GM06990 (cell line): Measurements from ENCODE around the gene TBCD.

Experiments used
- DNase-seq: peaks from one replicate; pipeline ENCODE4 v3.0.0-alpha.2; 2011; ENCODE audit not compliant: insufficient read length; ENCODE audit errors: extremely low read depth
- H3K27me3 ChIP-seq: replicated peaks from 2 replicates; pipeline ENCODE4 v1.6.0; 2011; ENCODE audit warnings: low read length; ENCODE audit not compliant: control insufficient read depth, insufficient read depth
- H3K36me3 ChIP-seq: 2 replicates; pipeline ENCODE4 v1.5.1; 2011; ENCODE audit warnings: low read length; ENCODE audit not compliant: control insufficient read depth, insufficient read depth
- H3K4me3 ChIP-seq: replicated peaks from 2 replicates; pipeline ENCODE4 v1.5.1; 2011; ENCODE audit warnings: low read depth, mild to moderate bottlenecking, control low read depth, low read length
- TF ChIP-seq, protein P1 (sequence below): IDR thresholded peaks from 2 replicates; pipeline ENCODE4 v1.5.1; 2011; ENCODE audit warnings: low read length, control low read depth, mild to moderate bottlenecking, inconsistent platforms; ENCODE audit not compliant: insufficient read depth, poor library complexity, severe bottlenecking

TBCD gene

GRCh38 chr17:82815354-82815753 lies 63.5 kb downstream of the TBCD start:
- H3K4me3 ChIP-seq: no peak overlapping the region
- H3K27me3 ChIP-seq: no peaks in the 10 kb centered on the region
- TF ChIP-seq, protein P1, sequence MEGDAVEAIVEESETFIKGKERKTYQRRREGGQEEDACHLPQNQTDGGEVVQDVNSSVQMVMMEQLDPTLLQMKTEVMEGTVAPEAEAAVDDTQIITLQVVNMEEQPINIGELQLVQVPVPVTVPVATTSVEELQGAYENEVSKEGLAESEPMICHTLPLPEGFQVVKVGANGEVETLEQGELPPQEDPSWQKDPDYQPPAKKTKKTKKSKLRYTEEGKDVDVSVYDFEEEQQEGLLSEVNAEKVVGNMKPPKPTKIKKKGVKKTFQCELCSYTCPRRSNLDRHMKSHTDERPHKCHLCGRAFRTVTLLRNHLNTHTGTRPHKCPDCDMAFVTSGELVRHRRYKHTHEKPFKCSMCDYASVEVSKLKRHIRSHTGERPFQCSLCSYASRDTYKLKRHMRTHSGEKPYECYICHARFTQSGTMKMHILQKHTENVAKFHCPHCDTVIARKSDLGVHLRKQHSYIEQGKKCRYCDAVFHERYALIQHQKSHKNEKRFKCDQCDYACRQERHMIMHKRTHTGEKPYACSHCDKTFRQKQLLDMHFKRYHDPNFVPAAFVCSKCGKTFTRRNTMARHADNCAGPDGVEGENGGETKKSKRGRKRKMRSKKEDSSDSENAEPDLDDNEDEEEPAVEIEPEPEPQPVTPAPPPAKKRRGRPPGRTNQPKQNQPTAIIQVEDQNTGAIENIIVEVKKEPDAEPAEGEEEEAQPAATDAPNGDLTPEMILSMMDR: no peak
- DNase-seq: no peak
- peaks cover 8% of the 10 kb centered on the region for H3K36me3 ChIP-seq

DNA sequence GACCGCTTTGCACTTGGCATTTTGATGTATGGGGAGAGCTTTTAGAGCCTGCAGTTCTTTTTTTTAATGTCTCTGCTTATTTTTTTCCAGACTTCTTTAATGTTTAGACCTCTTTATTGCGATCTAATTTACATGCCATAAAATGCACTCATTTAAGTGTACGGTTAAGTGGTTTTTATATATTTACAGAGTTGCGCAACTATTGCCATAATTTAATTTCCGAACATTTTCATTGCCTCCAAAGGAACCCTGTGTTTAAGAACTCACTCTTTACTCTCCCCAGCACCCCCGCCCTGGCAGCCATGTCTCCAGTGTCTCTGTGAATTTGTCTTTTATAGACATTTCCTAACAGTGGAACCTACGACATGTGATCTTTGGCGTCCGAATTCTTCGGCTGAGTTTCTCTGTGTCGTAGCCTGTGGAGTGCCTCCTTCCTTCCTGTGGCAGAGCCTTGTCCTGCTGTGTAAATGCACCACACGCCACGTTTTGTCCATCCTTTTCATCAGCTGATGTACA lies 64.0 kb downstream of the TBCD start:
- TF ChIP-seq, protein P1: no peak
- Histone ChIP-seq H3K36me3 (peaks cover 6% of the 10 kb centered on the region), H3K4me3 (no peak overlapping the region), H3K27me3 (no peaks in the 10 kb centered on the region)
- no peak for DNase-seq

DNA sequence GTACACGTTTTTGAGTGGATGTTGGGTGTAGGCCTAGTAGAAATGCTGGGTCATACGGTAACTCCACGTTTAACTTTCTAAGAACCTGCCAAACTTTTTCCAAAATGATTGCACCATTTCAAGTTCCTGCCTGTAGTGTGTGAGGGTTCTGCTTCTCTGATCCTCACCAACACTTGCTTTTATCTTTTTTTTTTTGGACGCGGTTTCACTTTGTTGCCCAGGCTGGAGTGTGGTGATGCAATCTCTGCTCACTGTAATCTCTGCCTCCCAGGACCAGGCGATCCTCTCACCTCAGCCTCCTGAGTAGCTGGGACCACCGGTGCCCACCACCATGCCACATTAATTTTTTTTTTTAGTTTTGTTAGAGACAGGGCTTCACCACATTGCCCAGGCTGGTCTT lies 64.5 kb downstream of the TBCD start:
- TF ChIP-seq, protein P1: no peak
- Histone ChIP-seq H3K4me3 (no peak overlapping the region), H3K36me3 (peaks cover 6% of the 10 kb centered on the region), H3K27me3 (no peaks in the 10 kb centered on the region)
- DNase-seq: no peak

- H3K27me3 ChIP-seq: no peaks in the 10 kb centered on the region
- H3K36me3 ChIP-seq: peaks cover 6% of the 10 kb centered on the region
- no peak overlapping the region for H3K4me3 ChIP-seq
- TF ChIP-seq, protein P1: no peak
- DNase-seq: no peak
Observed at GRCh38 chr17:82817947-82818346, 66.1 kb downstream of the TBCD start.

DNA sequence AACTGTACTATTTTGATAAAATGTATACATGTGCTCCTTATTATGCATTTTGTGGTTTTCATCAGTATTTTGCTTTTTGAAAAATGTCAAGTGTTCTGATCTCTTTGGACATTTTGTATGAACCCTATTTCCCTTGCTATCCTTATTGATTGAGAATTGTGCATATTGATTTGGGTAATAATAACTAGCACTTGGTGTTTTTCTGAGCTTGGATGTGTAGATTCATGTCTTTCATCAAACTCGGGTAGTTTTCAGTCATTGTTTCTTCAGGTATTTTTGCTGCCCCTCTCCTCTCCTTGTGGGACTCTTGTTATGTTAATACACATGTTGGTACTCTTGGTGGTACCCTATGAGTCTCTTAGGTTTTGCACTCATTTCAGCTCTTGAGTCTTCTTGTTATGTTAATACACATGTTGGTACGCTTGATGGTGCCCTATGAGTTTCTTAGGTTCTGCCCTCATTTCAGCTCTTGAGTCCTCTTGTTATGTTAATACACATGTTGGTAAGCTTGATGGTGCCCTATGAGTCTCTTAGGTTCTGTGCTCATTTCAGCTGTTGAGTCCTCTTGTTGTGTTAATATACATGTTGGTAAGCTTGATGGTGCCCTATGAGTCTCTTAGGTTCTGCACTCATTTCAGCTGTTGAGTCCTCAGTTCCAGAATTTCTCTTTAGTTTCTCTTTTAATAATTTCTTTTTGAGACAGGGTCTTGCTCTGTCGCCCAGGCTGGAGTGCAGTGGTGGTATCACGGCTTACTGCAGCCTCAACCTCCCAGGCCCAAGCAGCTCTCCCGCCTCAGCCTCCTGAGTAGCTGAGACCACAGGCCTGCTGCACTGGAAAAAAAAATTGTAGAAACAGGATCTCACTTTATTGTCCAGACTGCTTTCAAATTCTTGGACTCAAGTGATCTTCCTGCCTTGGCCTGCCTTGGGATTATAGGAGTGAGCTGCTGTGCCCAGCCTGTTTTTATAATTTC lies 68.7 kb downstream of the TBCD start:
- H3K4me3 ChIP-seq: no peak overlapping the region

More for the DNA sequence above, 68.7 kb downstream of the TBCD start:
- H3K27me3 ChIP-seq: no peaks in the 10 kb centered on the region
- TF ChIP-seq, protein P1: no peak
- no peak for DNase-seq
- peaks cover 4% of the 10 kb centered on the region for H3K36me3 ChIP-seq
